ENCODE results near the gene AP4E1.
A peak's percentile ranks its signal among the peaks of the same experiment; 100 is the strongest.
"Not testable (repeated sequence)": the region's sequence is repeated elsewhere in the genome, so short reads cannot be mapped to it uniquely, and the experiment has no call there.

Gene AP4E1

DNA sequence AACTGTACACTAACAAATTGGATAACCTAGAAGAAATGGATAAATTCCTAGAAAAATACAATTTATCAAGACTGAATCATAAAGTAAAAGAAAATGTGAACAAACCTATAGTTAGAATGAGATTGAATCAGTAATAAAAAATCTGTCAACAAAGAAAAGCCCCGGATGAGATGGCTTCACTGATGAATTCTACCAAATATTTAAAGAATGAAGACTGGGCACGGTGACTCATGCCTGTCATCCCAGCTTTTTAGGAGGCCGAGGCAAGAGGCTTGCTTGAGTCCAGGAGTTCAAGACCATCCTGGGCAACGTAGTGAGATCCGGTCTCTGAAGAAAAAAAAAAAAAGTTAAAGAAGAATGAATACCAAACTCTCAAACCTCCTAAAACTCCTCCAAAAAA, 17.7 kb upstream of the AP4E1 start:
- no peak for DNase-seq

DNA sequence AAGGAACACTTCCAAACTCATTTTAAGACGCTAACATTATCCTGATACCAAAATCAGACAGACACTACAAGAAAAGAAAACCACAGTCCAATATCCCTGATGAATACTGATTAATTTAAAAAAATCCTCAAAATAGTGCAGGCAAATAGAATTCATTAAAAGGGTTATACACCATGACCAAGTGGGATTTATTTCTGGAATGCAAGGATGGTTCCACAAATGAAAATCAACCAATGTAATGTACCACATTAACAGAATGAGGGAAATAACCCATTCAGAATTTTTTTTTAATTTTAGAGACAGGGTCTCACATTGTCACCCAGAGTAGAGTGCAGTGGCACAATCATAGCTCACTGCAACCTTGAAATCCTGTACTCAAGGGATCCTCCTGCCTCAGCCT, 17.3 kb upstream of the AP4E1 start:
- no peak for DNase-seq

DNA sequence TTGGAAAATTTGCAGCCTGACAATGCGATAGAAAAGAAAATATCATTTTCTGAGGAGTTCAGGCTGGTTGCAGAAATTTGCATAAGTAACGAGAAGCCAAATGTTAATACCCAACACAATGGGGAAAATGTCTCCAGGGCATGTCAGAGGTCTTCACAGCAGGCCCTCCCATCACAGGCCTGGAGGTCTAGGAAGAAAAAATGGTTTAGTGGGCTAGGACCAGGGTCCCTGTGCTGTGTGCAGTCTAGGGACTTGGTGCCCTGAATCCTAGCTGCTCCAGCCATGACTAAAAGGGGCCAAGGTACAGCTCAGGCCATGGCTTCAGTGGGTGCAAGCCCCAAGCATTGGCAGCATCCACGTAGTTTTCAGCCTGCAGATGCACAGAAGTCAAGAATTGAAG, 14.5 kb upstream of the AP4E1 start:
- DNase-seq: no peak

GRCh38 chr15:50901390-50901789, 7.1 kb upstream of the AP4E1 start:
- DNase-seq: not testable (repeated sequence)

GRCh38 chr15:50904211-50904610, 4.3 kb upstream of the AP4E1 start:
- no peak for DNase-seq

GRCh38 chr15:50905055-50905454, 3.4 kb upstream of the AP4E1 start:
- DNase-seq: no peak

GRCh38 chr15:50906954-50907600, 1.4 kb upstream of the AP4E1 start:
- peak; percentile 81 for DNase-seq

GRCh38 chr15:50907601-50908208, 778 bp upstream of the AP4E1 start:
- DNase-seq: peak; percentile 38

DNA sequence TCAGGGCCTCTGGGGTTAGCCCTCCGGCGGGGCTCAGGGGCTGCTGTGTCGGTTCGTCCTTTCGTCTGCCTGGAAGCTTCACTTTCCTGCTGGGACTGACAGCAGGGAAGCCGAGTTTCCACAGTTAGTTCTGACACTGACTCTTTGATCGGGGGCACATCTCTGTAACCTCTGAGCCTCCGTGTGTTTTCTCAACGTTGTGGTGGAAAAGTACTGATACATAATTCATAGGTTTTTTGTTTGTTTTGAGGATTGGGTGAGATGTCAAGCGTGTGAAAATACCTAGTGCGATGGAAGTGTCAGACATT, 481 bp downstream of the AP4E1 start:
- no peak for DNase-seq

DNA sequence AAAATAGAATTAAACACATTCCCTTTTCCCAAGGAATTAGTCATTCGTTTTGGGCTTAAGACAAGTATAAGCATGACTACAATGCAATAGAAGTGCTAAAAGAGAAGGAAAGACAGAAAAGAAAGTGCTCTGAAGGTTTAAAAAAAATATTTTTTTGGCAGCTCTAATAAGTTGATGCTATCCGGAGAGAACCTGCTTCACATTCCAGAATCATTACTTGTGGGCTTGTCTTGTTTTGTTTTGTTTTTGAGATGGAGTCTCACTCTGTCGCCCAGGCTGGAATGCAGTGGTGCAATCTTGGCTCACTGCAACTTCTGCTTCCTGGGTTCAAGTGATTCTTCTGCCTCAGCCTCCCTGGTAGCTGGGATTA, 1.9 kb downstream of the AP4E1 start:
- DNase-seq: not testable (repeated sequence)

DNA sequence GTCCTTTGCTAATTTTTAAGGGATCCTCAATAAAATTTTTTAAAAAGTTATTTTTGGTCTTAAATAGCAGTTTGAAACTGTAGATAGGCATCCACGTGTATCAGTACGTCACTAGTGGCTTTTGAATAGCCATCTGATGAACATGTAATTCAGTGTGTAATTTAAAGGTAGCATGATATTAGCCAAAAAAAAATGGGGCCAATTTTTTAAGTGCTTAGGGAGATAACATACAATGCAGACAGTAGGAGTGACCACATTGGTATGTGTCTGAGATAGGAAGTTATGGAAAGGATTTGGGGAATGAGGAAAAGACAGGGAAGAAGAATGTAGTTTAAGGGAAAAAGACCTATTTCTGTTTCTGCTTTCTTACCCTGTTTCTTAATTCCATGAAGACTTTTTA, 2.5 kb downstream of the AP4E1 start:
- DNase-seq: no peak

GRCh38 chr15:50911621-50912020, 3.1 kb downstream of the AP4E1 start:
- no peak for DNase-seq

- no peak for DNase-seq
These were observed 7.9 kb downstream of the AP4E1 start for GRCh38 chr15:50916400-50916799.

- not testable (repeated sequence) for DNase-seq
These were observed 10.9 kb downstream of the AP4E1 start for GRCh38 chr15:50919359-50919758.

DNA sequence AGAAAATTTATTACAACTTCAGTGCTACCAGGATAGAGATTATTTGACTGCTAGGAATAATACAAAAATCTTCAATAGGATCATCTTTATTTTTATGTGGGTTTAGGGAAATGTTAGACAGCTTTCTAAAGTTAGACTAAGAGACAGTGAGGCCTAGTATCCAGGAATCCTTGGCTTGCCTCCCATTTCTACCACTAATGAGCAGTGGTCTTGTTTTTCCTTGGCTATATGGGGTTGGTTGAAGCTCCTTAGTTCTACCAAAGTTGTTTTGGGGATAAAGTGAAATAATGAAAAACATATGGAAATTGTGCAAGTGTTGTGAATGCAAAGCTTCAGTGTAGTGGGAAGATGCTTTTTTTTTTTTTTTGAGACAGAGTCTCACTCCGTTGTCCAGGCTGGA, 16.8 kb downstream of the AP4E1 start:
- DNase-seq: no peak

- no peak for DNase-seq
These were observed 20.6 kb downstream of the AP4E1 start for GRCh38 chr15:50929062-50929461.

- no peak for DNase-seq
These were observed 22.3 kb downstream of the AP4E1 start for GRCh38 chr15:50930792-50931191.

- DNase-seq: no peak
These were observed 24.9 kb downstream of the AP4E1 start for GRCh38 chr15:50933341-50933740.

- no peak for DNase-seq
These were observed 30.0 kb downstream of the AP4E1 start for GRCh38 chr15:50938525-50938924.

DNA sequence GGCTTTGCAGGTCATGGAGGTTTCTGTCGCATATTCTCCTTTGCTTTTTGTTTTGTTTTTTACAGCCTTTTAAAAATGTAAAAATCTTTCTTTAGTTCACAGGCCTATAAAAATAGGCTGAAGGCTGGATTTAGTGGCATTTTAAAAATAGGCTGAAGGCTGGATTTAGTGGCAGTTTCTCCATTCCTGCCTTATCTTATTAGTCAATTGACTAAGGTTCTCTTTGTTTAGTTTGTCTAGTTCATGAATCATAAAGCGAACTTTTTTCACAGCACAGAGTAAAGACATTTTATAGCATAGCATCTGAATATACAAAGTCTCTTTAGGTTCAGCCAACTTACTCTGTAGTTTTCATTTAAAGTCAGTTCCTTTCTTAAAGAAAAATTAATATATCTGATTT, 31.4 kb downstream of the AP4E1 start:
- DNase-seq: no peak

DNA sequence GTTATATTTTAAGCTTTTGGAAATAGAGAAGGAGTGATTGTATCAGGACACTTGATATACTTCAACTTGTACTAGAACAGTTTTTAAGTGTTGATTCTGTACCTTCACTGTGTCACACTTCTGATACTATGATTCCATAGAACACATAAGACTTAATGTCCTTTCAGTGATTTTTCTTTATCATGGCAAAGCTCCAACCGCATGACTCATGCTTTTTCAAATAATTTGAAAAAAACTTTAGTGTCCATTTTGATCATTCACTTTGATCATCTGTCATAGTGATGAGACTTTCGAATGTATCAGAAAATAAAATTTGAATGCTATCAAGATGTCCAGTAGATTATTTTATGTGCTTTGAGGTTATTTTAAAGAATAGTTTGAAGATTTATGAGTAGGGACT, 32.0 kb downstream of the AP4E1 start:
- no peak for DNase-seq

DNA sequence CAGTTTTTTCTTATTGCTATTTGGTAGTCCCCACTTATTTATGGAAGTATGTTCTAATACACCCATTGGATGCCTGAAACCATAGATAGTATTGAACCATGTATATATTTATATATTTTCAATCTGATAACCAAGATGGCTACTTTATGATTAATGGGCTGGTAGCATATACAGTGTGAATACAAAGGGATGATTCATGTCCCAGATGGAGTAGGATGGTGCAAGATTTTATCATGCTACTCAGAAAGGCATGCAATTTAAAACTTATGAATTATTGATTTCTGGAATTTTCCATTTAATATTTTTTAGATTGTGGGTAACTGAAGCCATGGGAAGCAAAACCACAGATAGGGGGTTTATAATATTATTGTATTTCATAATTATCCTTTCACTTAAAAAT, 35.2 kb downstream of the AP4E1 start:
- DNase-seq: no peak

GRCh38 chr15:50944672-50945071, 36.2 kb downstream of the AP4E1 start:
- DNase-seq: no peak

- no peak for DNase-seq
These were observed 37.2 kb downstream of the AP4E1 start for GRCh38 chr15:50945725-50946124.

DNA sequence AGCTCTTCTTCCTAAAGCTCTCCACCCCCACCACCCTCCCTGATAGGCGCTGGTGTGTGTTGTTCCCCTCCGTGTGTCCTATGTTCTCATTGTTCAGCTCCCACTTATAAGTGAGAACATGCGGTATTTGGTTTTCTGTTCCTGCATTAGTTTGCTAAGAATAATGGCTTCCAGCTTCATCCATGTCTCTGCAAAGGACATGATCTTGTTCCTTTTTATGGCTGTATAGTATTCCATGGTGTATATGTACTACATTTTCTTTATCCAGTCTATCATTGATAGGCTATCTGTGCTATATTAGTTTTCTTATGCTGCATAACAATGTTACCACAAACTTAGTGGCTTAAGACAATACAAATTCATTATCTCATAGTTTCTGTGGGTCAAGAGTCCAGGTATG, 42.3 kb downstream of the AP4E1 start:
- not testable (repeated sequence) for DNase-seq
